GM18508 (cell line): ENCODE measurements around the gene PIGS.

Source experiments
- ATAC-seq: cut with Tn5 transposase; IDR thresholded peaks from one replicate; pipeline ENCODE4 v1.9.1; 2021; ENCODE audit warnings: moderate number of reproducible peaks; ENCODE audit not compliant: insufficient read depth, unreplicated experiment

PIGS gene

GRCh38 chr17:28514561-28515002, 56.7 kb downstream of the PIGS start:
- ATAC-seq, result no peak

GRCh38 chr17:28513476-28513875, 57.8 kb downstream of the PIGS start:
- ATAC-seq, result no peak

- no peak for ATAC-seq
Measured at GRCh38 chr17:28511858-28512461, 59.4 kb downstream of the PIGS start.

GRCh38 chr17:28509789-28510188, 61.5 kb downstream of the PIGS start:
- no peak for ATAC-seq

GRCh38 chr17:28508211-28508724, 63.1 kb downstream of the PIGS start:
- no peak for ATAC-seq

GRCh38 chr17:28507567-28508203, 63.6 kb downstream of the PIGS start:
- no peak for ATAC-seq

- ATAC-seq, result no peak
Measured at GRCh38 chr17:28506763-28507487, 64.4 kb downstream of the PIGS start.

- ATAC-seq, result no peak
Measured at GRCh38 chr17:28505986-28506665, 65.2 kb downstream of the PIGS start, which contains the start of gene FOXN1. Gene FOXN1 (plus strand): TSS chr17:28506348. CDS start chr17:28523970, 17,622 bp downstream.

GRCh38 chr17:28503420-28503819, 67.9 kb downstream of the PIGS start:
- ATAC-seq, result no peak
